WTC11 (cell line): ENCODE data around the gene ZNF593. TPM values are rescaled to one million over a fixed set of nuclear protein-coding genes. Genes with fewer than 3 reads are reported as not detected.

Experiments
- ATAC-seq: fragments of 200-7000 bp; cut with Tn5 transposase; 2 replicates; pipeline ENCODE4 v1.10.0; 2021; ENCODE audit warnings: mild to moderate bottlenecking, moderate library complexity
- CTCF ChIA-PET: fragments of 300-600 bp; sonication (Branson Sonifier 250); formaldehyde crosslinking; loops from one replicate; lab custom pipeline; 2021; ENCODE audit warnings: antibody characterized with exemption; lab: Charles Lee
- POLR2A ChIA-PET: fragments of 350-600 bp; sonication (Branson Sonifier 250); formaldehyde crosslinking; loops from one replicate; lab custom pipeline; 2021; ENCODE audit warnings: antibody characterized with exemption; lab: Charles Lee
- DNase-seq: peaks from one replicate; pipeline ENCODE4 v3.0.0; 2021; ENCODE audit warnings: low spot score
- H3K27ac Mint-ChIP-seq: 2 replicates; pipeline ENCODE4 v1.8.0; 2021; ENCODE audit warnings: mixed read lengths
- H3K27me3 Mint-ChIP-seq: 2 replicates; pipeline ENCODE4 v1.8.0; 2021; ENCODE audit warnings: low read depth, mild to moderate bottlenecking, moderate library complexity, mixed read lengths
- H3K36me3 Mint-ChIP-seq: 2 replicates; pipeline ENCODE4 v1.8.0; 2021; ENCODE audit warnings: mixed read lengths
- H3K4me1 Mint-ChIP-seq: 2 replicates; pipeline ENCODE4 v1.8.0; 2022; ENCODE audit warnings: mixed read lengths
- H3K4me3 Mint-ChIP-seq: 2 replicates; pipeline ENCODE4 v1.8.0; 2021; ENCODE audit warnings: mild to moderate bottlenecking, moderate library complexity, mixed read lengths
- H3K9me3 Mint-ChIP-seq: 2 replicates; pipeline ENCODE4 v1.8.0; 2021; ENCODE audit warnings: mixed read lengths
- ATF1 ChIP-seq: sonication (generic); formaldehyde crosslinking; IDR thresholded peaks from 2 replicates; pipeline ENCODE4 v1.8.1; 2023; ENCODE audit warnings: mild to moderate bottlenecking, moderate library complexity, missing genetic modification reagents
- CBFB ChIP-seq: sonication (generic); formaldehyde crosslinking; IDR thresholded peaks from 2 replicates; pipeline ENCODE4 v1.8.1; 2022; ENCODE audit warnings: mild to moderate bottlenecking, low read depth, missing genetic modification reagents
- CREM ChIP-seq: sonication (generic); formaldehyde crosslinking; IDR thresholded peaks from 2 replicates; pipeline ENCODE4 v1.8.1; 2022; ENCODE audit warnings: mild to moderate bottlenecking, missing genetic modification reagents, moderate library complexity
- ESRRA ChIP-seq: sonication (generic); formaldehyde crosslinking; IDR thresholded peaks from 2 replicates; pipeline ENCODE4 v1.8.1; 2022; ENCODE audit warnings: mild to moderate bottlenecking, missing genetic modification reagents, borderline replicate concordance
- FOXJ3 ChIP-seq: sonication (generic); formaldehyde crosslinking; IDR thresholded peaks from 2 replicates; pipeline ENCODE4 v1.9.0; 2021; ENCODE audit warnings: missing genetic modification reagents, mild to moderate bottlenecking, borderline replicate concordance
- GRHL2 ChIP-seq: fragments of 250-450 bp; sonication (Bioruptor Pico); IDR thresholded peaks from 2 replicates; pipeline ENCODE4 v1.8.0; 2022; ENCODE audit warnings: mild to moderate bottlenecking, moderate library complexity; ENCODE audit not compliant: insufficient replicate concordance, severe bottlenecking
- IRF2 ChIP-seq: sonication (generic); formaldehyde crosslinking; IDR thresholded peaks from 2 replicates; pipeline ENCODE4 v1.8.0; 2022; ENCODE audit warnings: low read depth, missing genetic modification reagents, borderline replicate concordance
- KAT7 ChIP-seq: sonication (generic); formaldehyde crosslinking; IDR thresholded peaks from 2 replicates; pipeline ENCODE4 v1.8.1; 2023; ENCODE audit warnings: missing genetic modification reagents, mild to moderate bottlenecking, borderline replicate concordance
- MYBL2 ChIP-seq: sonication (generic); formaldehyde crosslinking; IDR thresholded peaks from 2 replicates; pipeline ENCODE4 v1.8.1; 2023; ENCODE audit warnings: mild to moderate bottlenecking, moderate library complexity, missing genetic modification reagents
- NFATC4 ChIP-seq: fragments of 250-450 bp; sonication (Bioruptor Pico); IDR thresholded peaks from 2 replicates; pipeline ENCODE4 v1.9.0; 2021; ENCODE audit warnings: mild to moderate bottlenecking
- NFE2L1 ChIP-seq: sonication (generic); formaldehyde crosslinking; IDR thresholded peaks from 2 replicates; pipeline ENCODE4 v1.8.1; 2023; ENCODE audit warnings: missing genetic modification reagents
- NR2C2 ChIP-seq: sonication (generic); formaldehyde crosslinking; IDR thresholded peaks from 2 replicates; pipeline ENCODE4 v1.8.0; 2022; ENCODE audit warnings: mild to moderate bottlenecking, missing genetic modification reagents
- SMAD3 ChIP-seq: sonication (generic); formaldehyde crosslinking; IDR thresholded peaks from 2 replicates; pipeline ENCODE4 v1.8.0; 2022; ENCODE audit warnings: missing genetic modification reagents, mild to moderate bottlenecking, borderline replicate concordance
- ZBTB21 ChIP-seq: sonication (generic); formaldehyde crosslinking; IDR thresholded peaks from 2 replicates; pipeline ENCODE4 v1.8.1; 2023; ENCODE audit warnings: mild to moderate bottlenecking, missing genetic modification reagents, borderline replicate concordance
- ZNF138 ChIP-seq: sonication (generic); formaldehyde crosslinking; conservative IDR thresholded peaks from 2 replicates; pipeline ENCODE4 v1.8.1; 2022; ENCODE audit warnings: mild to moderate bottlenecking, moderate library complexity, missing genetic modification reagents
- ZNF219 ChIP-seq: sonication (generic); formaldehyde crosslinking; IDR thresholded peaks from 2 replicates; pipeline ENCODE4 v1.8.0; 2023; ENCODE audit warnings: missing genetic modification reagents, mild to moderate bottlenecking, borderline replicate concordance
- ZNF317 ChIP-seq: sonication (generic); formaldehyde crosslinking; IDR thresholded peaks from 2 replicates; pipeline ENCODE4 v1.8.1; 2023; ENCODE audit warnings: low read depth, mild to moderate bottlenecking, moderate library complexity, missing genetic modification reagents, borderline replicate concordance
- total RNA-seq: library from RNA; stranded (reverse); gene quantifications from 3 replicates; pipeline ENCODE4 v1.2.3, GENCODE V29; 2021
- TF ChIP-seq, protein P1 (sequence below): fragments of 200-600 bp; IDR thresholded peaks from 2 replicates; pipeline ENCODE4 v1.8.0; 2022; ENCODE audit warnings: antibody characterized with exemption
- TF ChIP-seq, protein P2 (sequence below): fragments of 250-450 bp; sonication (Bioruptor Pico); conservative IDR thresholded peaks from 2 replicates; pipeline ENCODE4 v1.9.0; 2021; ENCODE audit warnings: mild to moderate bottlenecking
- TF ChIP-seq, protein P3 (sequence below): fragments of 250-450 bp; sonication (Bioruptor Pico); IDR thresholded peaks from 2 replicates; pipeline ENCODE4 v1.8.0; 2021; ENCODE audit warnings: mild to moderate bottlenecking
- TF ChIP-seq, protein P4 (sequence below): sonication (generic); formaldehyde crosslinking; conservative IDR thresholded peaks from 2 replicates; pipeline ENCODE4 v1.8.1; 2023; ENCODE audit warnings: mild to moderate bottlenecking, low read depth, missing genetic modification reagents, moderate library complexity
- TF ChIP-seq, protein P5 (sequence below): fragments of 250-450 bp; sonication (Bioruptor Pico); IDR thresholded peaks from 2 replicates; pipeline ENCODE4 v2.1.2; 2022; ENCODE audit warnings: mild to moderate bottlenecking, moderate library complexity
- TF ChIP-seq, protein P6 (sequence below): sonication (generic); formaldehyde crosslinking; IDR thresholded peaks from 2 replicates; pipeline ENCODE4 v1.8.0; 2022; ENCODE audit warnings: mild to moderate bottlenecking, missing genetic modification reagents

The ZNF593 gene
- total RNA-seq, 1 experiment from 2014 or later = 49.1 TPM

DNA sequence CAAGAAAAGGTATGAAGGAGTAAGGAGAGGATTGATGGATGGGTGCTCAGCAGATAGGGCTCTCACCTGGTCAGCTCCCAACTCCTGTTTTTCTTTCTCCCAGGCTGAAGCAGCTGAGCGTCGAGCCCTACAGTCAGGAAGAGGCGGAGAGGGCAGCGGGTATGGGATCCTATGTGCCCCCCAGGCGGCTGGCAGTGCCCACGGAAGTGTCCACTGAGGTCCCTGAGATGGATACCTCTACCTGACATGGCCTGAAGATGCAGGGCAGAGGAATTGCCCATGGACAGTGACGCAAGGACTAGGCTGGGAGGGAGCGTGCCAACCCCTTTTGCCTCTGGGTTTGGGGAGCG is 739 bp downstream of the ZNF593 start (continued):
- TF ChIP-seq, protein P1, sequence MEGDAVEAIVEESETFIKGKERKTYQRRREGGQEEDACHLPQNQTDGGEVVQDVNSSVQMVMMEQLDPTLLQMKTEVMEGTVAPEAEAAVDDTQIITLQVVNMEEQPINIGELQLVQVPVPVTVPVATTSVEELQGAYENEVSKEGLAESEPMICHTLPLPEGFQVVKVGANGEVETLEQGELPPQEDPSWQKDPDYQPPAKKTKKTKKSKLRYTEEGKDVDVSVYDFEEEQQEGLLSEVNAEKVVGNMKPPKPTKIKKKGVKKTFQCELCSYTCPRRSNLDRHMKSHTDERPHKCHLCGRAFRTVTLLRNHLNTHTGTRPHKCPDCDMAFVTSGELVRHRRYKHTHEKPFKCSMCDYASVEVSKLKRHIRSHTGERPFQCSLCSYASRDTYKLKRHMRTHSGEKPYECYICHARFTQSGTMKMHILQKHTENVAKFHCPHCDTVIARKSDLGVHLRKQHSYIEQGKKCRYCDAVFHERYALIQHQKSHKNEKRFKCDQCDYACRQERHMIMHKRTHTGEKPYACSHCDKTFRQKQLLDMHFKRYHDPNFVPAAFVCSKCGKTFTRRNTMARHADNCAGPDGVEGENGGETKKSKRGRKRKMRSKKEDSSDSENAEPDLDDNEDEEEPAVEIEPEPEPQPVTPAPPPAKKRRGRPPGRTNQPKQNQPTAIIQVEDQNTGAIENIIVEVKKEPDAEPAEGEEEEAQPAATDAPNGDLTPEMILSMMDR = no peak
- no peak for TF ChIP-seq SMAD3 (CRISPR knock-in tag)
- no peak for TF ChIP-seq NR2C2
- TF ChIP-seq, protein P2, sequence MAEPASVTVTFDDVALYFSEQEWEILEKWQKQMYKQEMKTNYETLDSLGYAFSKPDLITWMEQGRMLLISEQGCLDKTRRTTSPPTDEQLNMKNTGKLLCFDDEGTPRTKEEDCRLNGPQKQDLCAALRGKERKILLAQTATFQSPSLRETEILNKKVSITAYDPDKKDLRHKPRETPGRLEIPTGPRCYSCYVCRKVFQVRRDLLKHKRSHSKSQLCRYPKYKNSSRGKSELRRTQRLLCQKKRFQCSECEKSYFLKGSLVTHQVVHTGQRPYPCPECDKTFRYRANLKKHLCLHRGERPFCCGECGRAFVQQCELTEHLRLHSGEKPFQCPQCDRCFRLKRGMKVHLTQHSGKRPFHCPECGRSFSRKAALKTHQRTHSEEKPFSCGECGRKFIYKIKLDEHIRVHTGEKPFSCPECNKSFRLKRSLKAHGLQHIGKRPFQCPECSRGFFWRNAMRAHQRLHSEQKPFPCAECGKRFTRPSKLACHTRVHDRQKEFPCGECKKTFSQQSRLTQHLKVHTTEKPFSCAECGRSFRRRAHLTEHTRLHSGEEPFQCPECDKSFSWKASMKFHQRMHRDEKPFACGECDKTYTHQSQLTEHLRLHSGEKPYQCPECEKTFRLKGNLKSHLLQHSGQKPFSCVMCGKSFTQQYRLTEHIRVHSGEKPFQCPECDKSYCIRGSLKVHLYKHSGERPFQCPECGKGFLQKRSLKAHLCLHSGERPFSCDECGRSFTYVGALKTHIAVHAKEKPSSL (CRISPR knock-in tag) = no peak
- no peak for TF ChIP-seq GRHL2 (CRISPR knock-in tag)
- TF ChIP-seq, protein P3, sequence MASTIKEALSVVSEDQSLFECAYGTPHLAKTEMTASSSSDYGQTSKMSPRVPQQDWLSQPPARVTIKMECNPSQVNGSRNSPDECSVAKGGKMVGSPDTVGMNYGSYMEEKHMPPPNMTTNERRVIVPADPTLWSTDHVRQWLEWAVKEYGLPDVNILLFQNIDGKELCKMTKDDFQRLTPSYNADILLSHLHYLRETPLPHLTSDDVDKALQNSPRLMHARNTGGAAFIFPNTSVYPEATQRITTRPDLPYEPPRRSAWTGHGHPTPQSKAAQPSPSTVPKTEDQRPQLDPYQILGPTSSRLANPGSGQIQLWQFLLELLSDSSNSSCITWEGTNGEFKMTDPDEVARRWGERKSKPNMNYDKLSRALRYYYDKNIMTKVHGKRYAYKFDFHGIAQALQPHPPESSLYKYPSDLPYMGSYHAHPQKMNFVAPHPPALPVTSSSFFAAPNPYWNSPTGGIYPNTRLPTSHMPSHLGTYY = no peak
- no peak for TF ChIP-seq ATF1 (CRISPR knock-in tag)
- no peak for TF ChIP-seq ZNF219 (CRISPR knock-in tag)
- TF ChIP-seq NFE2L1 (CRISPR knock-in tag) = no peak
- TF ChIP-seq, protein P4, sequence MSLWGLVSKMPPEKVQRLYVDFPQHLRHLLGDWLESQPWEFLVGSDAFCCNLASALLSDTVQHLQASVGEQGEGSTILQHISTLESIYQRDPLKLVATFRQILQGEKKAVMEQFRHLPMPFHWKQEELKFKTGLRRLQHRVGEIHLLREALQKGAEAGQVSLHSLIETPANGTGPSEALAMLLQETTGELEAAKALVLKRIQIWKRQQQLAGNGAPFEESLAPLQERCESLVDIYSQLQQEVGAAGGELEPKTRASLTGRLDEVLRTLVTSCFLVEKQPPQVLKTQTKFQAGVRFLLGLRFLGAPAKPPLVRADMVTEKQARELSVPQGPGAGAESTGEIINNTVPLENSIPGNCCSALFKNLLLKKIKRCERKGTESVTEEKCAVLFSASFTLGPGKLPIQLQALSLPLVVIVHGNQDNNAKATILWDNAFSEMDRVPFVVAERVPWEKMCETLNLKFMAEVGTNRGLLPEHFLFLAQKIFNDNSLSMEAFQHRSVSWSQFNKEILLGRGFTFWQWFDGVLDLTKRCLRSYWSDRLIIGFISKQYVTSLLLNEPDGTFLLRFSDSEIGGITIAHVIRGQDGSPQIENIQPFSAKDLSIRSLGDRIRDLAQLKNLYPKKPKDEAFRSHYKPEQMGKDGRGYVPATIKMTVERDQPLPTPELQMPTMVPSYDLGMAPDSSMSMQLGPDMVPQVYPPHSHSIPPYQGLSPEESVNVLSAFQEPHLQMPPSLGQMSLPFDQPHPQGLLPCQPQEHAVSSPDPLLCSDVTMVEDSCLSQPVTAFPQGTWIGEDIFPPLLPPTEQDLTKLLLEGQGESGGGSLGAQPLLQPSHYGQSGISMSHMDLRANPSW (CRISPR knock-in tag) = no peak
- TF ChIP-seq, protein P5, sequence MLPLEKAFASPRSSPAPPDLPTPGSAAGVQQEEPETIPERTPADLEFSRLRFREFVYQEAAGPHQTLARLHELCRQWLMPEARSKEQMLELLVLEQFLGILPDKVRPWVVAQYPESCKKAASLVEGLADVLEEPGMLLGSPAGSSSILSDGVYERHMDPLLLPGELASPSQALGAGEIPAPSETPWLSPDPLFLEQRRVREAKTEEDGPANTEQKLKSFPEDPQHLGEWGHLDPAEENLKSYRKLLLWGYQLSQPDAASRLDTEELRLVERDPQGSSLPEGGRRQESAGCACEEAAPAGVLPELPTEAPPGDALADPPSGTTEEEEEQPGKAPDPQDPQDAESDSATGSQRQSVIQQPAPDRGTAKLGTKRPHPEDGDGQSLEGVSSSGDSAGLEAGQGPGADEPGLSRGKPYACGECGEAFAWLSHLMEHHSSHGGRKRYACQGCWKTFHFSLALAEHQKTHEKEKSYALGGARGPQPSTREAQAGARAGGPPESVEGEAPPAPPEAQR (CRISPR knock-in tag) = no peak

DNA sequence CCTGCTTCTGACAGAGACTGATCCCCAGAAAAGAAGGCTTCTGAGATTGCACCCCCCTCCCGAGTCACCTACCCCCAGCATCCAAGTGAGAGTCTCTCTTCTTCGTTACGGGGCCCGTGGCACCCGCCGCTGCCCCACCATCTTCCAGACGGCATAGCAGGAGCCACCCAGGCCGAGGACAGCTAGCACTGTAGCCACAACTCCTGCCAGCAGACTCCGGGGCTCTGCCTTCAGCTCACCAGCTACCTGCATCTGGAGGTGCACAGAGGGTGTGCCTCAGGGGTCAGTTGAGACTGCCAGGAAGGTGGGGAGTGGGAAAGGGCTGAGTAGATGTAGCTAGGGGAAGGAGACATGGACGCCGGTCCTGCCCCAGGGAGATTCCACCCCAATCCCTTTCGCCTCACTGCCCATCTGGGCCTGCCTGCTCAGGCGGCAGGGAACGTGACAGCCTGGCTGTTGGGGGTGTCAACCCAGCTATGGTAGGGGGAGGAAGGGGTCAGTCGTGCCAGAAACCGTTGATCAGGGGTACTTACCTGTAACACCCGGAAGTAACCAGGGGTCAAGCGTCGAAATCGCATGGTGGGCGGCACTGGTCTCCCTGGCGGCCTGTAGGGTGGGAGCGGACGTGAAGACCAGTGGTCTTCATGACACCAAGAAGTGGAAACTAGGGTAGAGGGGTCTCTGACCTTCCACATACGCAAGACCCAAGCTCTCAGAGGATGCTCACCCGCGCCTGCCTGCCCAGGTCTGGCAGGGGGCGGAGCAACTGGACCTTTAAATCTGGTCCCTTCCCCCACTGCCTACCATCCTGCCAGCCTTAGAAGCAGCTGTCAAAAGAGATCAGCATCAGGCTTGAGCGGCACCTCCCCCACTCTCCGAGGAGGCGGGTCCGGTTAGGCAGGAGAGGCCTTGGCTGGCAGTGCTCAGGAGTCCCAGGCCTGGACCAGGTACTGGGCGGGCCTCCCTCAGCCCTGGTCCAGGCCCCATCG is 1.7 kb downstream of the ZNF593 start, which contains the start of gene ZNF593OS:
TSS of gene ZNF593OS (minus strand) at position 749 of the 989 bp plus-strand sequence. CDS start at position 578, 171 bp downstream.
- Mint-ChIP-seq H3K9me3 (no peaks in the 10 kb centered on the region), H3K27ac (no peak within 1 kb of the TSS), H3K36me3 (no peaks in the 10 kb centered on the region), H3K4me1 (peaks cover 19% of the 10 kb centered on the region), H3K4me3 (peak within 1 kb of the TSS; percentile 85), H3K27me3 (peaks cover 3% of the 10 kb centered on the region)
- ATAC-seq = no peak
- ChIA-PET POLR2A (interaction anchor here (0.6 kb wide), 1 partner anchor 16 kb away, joined by 4 read pairs; no protein-coding TSS in a partner anchor), CTCF (interaction anchor here (1.3 to 4.0 kb wide), 4 partner anchors 18 to 108 kb away, joined by 3 to 46 read pairs (median 15); partner anchors contain the start of genes CATSPER4 and CEP85)
- DNase-seq = no peak
- no peak for TF ChIP-seq ESRRA
- TF ChIP-seq, protein P3 = no peak
- no peak for TF ChIP-seq ZNF138 (CRISPR knock-in tag)
- TF ChIP-seq FOXJ3 (CRISPR knock-in tag) = no peak
- no peak for TF ChIP-seq CREM (CRISPR knock-in tag)
- no peak for TF ChIP-seq KAT7
- no peak for TF ChIP-seq ZBTB21 (CRISPR knock-in tag)
- no peak for TF ChIP-seq CBFB (CRISPR knock-in tag)
- no peak for TF ChIP-seq MYBL2
- no peak for TF ChIP-seq ZNF317 (CRISPR knock-in tag)
- no peak for TF ChIP-seq NFATC4
- no peak for TF ChIP-seq IRF2
- TF ChIP-seq, protein P6, sequence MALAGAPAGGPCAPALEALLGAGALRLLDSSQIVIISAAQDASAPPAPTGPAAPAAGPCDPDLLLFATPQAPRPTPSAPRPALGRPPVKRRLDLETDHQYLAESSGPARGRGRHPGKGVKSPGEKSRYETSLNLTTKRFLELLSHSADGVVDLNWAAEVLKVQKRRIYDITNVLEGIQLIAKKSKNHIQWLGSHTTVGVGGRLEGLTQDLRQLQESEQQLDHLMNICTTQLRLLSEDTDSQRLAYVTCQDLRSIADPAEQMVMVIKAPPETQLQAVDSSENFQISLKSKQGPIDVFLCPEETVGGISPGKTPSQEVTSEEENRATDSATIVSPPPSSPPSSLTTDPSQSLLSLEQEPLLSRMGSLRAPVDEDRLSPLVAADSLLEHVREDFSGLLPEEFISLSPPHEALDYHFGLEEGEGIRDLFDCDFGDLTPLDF (CRISPR knock-in tag) = no peak
